SK-N-MC (cell line): ENCODE results near the gene CHCHD5.

Source experiments
- EZH2 ChIP-seq: fragments of 200-600 bp; sonication (generic); IDR thresholded peaks from one replicate; pipeline ENCODE4 v1.6.1; 2017; ENCODE audit warnings: antibody characterized with exemption
- POLR2AphosphoS5 ChIP-seq: IDR thresholded peaks from 2 replicates; pipeline ENCODE4 v1.6.1; 2012; ENCODE audit warnings: mild to moderate bottlenecking, low read depth, low read length, borderline replicate concordance

GRCh38 chr2:112623913-112624777 lies 39.7 kb downstream of the CHCHD5 start:
- TF ChIP-seq EZH2 = no peak
- no peak for TF ChIP-seq POLR2AphosphoS5
